ENCODE measurements around the gene EXOSC5.
"Not testable (repeated sequence)": the region's sequence is repeated elsewhere in the genome, so short reads cannot be mapped to it uniquely, and the experiment has no call there.

Gene EXOSC5

DNA sequence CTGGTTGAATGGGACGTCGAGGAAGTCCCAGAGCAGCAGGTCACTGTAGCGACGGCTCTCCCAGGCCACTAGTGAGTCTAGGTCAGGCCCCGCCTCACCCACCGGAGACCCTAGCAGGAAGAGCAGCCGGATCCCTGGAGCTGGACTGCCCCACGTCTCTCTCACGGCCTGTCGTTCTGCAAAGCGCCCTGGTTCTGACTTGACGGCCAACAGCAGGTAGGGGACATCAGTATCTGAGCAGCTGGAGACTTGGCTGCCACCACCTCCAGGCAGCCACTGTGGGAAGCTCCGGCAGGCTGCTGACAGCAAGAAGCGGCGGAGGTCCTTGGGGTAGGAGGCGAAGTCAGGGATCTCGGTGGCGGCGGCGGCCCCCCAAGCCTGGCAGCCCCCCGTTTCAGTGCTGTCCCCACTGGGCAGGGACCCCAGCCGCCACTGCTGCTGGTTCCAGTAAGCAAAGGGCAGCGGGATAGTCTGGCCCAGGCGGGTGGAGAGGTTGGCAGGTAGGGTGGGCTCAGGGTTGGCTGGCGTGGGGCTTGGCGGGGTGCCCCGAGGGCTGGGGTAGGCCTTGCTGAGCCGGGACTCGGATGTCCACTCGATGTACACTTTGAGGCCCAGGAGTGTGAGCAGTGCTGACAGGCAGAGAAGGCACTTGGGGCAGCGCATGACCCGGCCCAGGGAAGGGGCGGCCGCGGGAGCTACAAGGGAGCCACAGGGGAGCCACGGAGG is 29.1 kb upstream of the EXOSC5 start:
- no peak for DNase-seq

DNA sequence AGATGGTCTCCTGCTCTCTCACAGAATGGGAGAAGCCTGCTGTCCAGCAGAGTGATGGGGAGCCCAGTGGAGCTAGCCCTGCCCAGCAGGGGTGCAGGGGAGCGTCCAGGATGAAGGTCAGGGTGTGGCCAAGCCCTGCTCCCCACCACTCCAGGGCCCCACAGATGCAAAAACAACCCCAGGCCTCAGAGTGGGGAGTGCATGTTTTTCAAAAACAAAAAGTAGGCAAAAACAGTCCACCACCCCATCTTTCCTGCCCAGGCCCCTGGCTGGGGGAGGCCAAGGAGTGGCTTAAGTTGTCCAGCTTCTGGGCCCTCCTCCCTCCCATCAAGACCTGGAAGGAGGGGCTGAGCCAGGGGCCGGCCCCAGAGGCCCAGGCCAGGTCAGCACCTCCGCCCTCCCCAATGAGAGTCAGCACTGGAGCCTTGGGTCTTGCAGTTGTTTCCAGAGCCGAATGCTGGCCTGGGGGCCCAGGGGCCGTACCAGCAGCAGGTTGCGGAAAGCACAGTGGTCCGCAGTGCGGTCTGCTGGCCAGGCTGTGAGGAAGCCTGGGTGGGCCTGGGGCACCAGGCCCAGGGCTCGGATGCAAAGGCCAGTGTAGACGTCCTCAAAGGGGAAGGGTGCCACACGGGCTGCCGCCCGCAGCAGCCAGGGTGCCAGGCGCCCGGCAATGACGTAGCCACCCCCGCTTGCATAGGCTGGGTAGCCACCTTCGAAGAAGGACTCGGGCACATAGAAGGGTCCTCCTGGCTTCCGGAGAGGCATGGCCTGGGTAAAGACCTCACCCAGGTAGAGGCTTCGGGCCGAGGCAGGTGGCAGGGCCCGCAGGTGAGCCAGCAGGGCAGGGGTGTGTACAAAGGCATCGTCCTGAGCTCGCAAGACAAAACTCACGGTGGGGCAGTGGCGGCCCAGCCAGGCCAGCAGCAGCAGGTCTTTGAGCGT is 28.3 kb upstream of the EXOSC5 start:
- no peak for DNase-seq

GRCh38 chr19:41424335-41425173 is 27.4 kb upstream of the EXOSC5 start:
- no peak for DNase-seq

GRCh38 chr19:41422955-41423354 is 25.8 kb upstream of the EXOSC5 start:
- DNase-seq = no peak

GRCh38 chr19:41422456-41422855 is 25.3 kb upstream of the EXOSC5 start:
- DNase-seq = no peak

- no peak for DNase-seq
These were observed 24.8 kb upstream of the EXOSC5 start for GRCh38 chr19:41421973-41422372.

DNA sequence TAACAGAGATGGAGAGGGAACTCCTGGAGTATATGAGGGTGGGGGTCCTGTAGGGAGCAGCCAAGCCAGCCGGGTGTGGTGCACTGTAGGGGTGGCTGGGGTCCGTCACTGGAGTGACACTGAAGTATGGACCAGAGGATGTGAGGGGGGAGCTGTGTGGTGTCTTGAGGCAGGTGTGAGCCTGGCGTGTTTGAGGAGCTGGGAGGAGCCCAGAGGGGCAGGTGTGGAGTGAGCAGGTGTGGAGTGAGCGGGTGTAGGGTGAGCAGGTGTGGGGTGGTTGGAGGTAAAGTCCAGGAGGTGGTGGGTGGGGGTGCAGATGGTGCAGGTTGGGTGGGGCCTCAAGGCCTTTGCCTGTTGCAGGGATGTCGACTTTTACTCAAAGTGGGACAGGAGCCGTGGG is 24.2 kb upstream of the EXOSC5 start:
- peak; percentile 49 for DNase-seq

DNA sequence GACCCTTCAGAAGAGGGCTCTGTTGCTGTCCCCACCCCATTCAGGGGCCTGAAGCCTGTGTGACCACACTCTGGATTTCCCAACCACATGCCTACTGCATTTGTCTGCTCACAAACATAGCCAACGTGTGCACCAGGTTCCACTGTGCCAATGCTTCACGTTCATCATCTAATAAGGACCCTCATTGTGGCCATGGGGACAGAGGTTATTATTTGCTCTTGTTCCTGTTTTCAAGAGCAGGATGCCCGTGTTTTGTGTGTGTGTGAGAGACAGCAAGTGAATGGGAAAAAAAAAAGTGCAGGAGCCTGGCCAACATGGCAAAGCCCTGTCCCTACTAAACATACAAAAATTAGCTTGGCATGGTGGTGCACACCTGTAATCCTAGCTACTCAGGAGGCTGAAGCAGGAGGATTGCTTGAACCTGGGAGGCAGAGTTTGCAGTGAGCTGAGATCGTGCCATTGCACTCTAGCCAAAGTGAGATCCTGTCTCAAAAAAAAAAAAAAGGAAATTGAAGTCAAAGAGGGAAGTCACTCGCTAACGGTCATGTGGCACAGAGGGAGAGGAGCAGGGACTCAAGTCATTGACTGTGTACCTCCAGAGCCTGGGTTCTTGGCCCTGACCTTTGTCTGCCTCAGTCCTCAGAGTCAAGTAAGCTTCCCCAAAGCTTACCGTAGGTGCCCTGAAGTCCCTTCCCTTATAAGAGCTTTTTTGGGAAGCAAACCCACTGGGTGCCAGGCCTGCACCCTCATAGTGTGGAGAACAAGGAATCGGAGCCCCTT is 23.1 kb upstream of the EXOSC5 start:
- DNase-seq = no peak

- no peak for DNase-seq
These were observed 19.1 kb upstream of the EXOSC5 start for GRCh38 chr19:41416194-41416674.

DNA sequence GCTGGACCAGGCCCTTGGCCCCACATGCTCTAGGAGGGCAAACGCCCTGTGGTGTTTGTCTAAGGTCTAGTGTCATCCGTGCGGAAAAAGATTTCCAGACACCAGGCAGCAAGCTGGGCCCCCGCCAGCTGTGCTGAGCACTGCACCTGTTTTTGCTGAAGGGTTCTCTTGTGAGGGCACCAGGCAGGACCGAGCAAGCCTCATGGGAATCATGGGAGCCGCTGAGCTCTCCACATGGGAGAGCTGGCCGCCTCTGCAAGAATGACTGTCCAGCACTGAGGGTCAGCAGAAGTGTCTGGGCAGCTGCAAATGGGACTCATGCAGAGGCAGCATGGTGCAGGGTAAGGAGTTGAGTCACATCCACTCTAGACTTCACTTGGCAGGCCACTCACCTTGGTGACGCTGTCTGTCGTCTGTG is 18.0 kb upstream of the EXOSC5 start:
- DNase-seq = peak; percentile 71

- DNase-seq = no peak
These were observed 17.3 kb upstream of the EXOSC5 start for GRCh38 chr19:41414461-41414860.

DNA sequence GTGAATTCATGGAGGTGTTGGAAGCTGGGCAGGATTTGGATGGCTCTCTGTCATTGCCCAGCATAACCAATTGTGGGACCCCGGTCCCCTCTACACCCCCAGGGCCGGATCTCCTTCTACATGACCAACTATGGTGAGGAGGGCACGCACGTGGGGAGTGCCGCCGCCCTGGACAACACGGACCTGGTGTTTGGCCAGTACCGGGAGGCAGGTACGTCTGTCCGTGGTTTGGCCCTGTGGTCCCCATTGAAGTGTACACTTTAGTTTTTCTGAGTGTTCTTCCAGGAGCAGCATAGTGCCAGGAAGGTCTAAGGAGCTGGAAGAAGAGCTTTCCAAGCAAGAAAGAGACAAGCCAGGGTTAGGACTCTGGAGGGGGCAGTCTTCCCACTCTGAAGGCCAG is 16.8 kb upstream of the EXOSC5 start:
- no peak for DNase-seq

DNA sequence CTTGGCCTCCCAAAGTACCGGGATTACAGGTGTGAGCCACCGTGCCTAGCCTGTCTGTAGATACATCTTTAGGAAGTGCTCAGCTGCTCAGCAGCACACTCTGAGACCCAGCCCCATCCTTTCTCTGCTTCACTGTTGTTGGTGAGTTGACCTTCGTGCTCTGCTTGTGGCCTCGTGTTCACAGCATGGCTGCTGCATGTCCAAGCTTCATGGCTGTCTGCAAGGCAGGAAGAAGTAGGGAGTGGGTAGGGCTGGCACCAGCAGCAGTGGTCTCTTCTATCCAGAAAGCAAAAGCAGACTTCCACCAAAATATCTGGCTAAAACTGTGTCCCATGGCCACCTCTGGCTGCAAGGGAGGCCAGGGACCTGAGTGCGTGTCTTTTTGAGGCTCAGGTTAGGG is 15.8 kb upstream of the EXOSC5 start:
- DNase-seq = no peak

GRCh38 chr19:41411968-41412265 is 14.8 kb upstream of the EXOSC5 start:
- no peak for DNase-seq

- DNase-seq = no peak
These were observed 14.2 kb upstream of the EXOSC5 start for GRCh38 chr19:41411100-41411967.

DNA sequence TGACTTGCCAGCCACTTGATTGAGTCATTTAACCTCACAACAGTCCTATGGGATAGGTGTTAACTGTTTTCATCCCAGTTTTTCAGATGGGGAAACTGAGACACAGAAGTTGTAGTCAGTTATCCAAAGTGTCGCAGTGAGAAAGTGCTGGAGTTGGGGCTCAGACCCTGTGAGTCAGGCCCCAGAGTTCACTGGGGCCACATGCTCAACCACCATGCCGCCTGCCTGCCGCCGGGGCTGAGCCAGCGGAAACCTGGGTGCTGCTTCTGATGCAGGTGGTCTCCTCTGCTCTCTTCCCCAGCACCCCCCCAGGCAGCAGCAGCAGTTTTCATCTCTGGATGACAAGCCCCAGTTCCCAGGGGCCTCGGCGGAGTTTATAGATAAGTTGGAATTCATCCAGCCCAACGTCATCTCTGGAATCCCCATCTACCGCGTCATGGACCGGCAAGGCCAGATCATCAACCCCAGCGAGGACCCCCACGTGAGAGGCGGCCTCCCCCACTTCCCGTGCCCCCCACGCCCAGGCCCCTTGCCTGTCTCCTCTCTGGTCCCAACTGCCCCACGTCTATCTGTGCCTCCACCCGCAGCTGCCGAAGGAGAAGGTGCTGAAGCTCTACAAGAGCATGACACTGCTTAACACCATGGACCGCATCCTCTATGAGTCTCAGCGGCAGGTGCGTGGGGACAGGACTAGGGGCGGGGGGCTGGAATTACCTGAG is 13.3 kb upstream of the EXOSC5 start:
- DNase-seq = no peak

- DNase-seq = peak; percentile 67
These were observed 12.1 kb upstream of the EXOSC5 start for GRCh38 chr19:41409288-41409687.

- not testable (repeated sequence) for DNase-seq
These were observed 11.7 kb upstream of the EXOSC5 start for GRCh38 chr19:41408846-41409245.

GRCh38 chr19:41408256-41408655 is 11.1 kb upstream of the EXOSC5 start:
- no peak for DNase-seq

DNA sequence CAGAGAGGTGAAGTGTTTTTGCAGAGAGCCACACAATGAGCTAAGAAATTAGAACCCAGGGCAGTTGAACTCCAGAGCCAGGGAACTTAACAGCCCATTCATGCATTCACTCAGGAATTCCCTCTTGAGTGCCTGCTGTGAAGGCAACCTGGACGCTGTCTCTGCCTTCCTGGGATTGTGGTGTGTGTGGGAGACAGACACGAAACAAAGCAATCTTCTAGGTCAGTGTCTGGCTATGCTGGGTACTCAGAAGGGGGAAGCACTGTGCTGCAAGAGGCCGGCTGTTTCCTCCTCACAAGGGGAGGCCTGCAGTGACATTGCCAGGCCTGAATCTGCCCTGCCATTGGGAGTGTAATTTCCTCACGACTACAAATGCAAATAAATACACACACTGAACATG is 10.1 kb upstream of the EXOSC5 start:
- DNase-seq = no peak

DNA sequence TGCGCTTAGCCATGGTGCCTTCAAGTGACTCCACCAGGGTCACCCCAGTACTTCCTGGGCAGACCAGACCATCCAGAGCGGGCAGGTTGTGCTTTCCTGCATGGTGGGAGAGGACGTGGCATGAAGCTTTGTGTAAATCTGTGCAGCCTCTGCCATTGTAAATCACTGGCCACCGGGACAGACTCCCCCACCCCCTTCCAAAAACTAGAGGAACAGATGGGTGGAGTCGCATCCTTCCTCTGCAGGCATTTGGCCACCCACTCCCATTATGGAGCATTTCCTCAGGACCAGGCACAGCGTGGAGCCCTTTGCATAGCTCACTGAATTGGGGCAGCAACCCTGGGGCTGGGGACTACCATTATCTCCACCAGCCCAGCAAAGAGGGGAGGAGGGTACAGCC is 8.6 kb upstream of the EXOSC5 start:
- DNase-seq = no peak
